ENCODE results near the gene MRPS17.

DNA sequence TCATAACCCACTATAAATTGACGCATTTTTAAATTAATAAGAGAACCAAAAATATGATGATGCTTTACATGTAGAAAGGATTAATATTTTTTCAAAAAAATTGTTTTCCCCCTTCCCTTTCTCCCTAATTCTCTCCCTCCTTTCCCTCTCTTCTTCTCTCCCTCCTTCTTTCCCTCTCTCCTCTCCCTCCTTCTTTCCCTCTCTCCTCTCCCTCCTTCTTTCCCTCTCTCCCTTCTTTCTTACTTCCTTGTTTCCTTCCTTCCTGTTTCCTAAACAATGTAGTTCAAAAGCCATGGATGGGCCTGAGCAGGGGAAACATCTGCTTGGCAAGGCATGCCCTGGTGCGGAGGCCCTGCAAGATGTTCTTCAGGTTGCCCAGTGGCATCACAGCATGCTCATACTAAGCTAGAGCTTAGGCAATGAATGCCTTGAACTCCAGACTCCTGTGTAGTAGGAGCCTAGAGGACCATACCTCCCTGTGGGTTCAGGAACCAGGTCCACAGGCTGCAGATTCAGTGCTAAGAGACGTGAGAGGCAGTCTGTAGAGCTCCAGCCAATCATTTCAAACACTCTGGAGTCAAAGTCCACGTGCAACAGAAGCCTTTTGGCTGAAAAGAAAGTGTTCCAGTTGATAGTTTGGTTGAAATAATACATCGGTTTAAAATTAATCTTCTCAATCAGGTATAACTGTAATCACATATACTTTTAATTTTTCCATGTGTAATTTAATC lies 20.1 kb upstream of the MRPS17 start:
- no peak for TF ChIP-seq CREM (IDR thresholded peaks at IDR 0.05; ENCODE audit: low read depth)
- no peak for TF ChIP-seq BRD4 (IDR thresholded peaks at IDR 0.05)
- TF ChIP-seq CBX2 (IDR thresholded peaks at IDR 0.05; ENCODE audit: insufficient read depth, low read length, poor library complexity, severe bottlenecking) = no peak
- no peak for TF ChIP-seq TCF7L2 (IDR thresholded peaks at IDR 0.05; ENCODE audit: low read depth, low read length)
- TF ChIP-seq ZBTB43 (CRISPR knock-in tag; IDR thresholded peaks at IDR 0.05) = no peak
